ENCODE results near the gene ELFN1.

GRCh38 chr7:1688542-1688941 is 18.5 kb downstream of the ELFN1 start:
- TF ChIP-seq CTCF (conservative IDR thresholded peaks at IDR 0.05; ENCODE audit: low read length) (no peak), EZH2phosphoT487 (IDR thresholded peaks at IDR 0.05; ENCODE audit: borderline replicate concordance) (no peak)

Data from Loucy (cell line).